Mucosa of gallbladder (tissue), 1 donor: ENCODE measurements around the gene ATL3. TPM values are rescaled to one million over a fixed set of nuclear protein-coding genes. Genes with fewer than 3 reads are reported as not detected.
"Not testable (repeated sequence)": the region's sequence is repeated elsewhere in the genome, so short reads cannot be mapped to it uniquely, and the experiment has no call there.

ENCODE experiments used
- DNase-seq: peaks from one replicate; pipeline ENCODE4 v3.0.0-alpha.2; 2020; ENCODE audit warnings: low spot score
- total RNA-seq: library from RNA; stranded (reverse); gene quantifications from one replicate; pipeline ENCODE4 v1.2.1, GENCODE V29; 2021
- donor health status: DM: no; HTN: no; CAD: no.

ATL3 gene
- total RNA-seq, 1 donor from 2014 or later = 59.4 TPM

DNA sequence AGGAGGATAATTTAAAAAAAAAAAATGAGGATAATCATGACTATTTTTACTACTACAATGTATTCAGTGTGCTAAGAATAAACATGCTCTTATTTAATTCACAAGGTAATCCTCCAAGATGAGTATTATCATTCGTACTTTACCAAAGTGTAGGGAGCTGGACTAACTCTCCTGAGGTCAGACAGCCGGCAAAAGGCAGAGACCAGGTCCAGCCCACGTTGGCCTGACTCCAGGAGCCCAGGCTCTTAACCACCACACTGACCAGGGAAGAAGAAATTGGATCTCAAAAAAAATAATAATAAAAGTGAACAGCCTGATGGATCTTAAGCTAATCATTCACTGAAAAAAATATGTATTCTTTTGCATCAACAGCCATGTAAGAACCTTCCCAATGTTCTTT, 82.2 kb downstream of the ATL3 start:
- DNase-seq = no peak

DNA sequence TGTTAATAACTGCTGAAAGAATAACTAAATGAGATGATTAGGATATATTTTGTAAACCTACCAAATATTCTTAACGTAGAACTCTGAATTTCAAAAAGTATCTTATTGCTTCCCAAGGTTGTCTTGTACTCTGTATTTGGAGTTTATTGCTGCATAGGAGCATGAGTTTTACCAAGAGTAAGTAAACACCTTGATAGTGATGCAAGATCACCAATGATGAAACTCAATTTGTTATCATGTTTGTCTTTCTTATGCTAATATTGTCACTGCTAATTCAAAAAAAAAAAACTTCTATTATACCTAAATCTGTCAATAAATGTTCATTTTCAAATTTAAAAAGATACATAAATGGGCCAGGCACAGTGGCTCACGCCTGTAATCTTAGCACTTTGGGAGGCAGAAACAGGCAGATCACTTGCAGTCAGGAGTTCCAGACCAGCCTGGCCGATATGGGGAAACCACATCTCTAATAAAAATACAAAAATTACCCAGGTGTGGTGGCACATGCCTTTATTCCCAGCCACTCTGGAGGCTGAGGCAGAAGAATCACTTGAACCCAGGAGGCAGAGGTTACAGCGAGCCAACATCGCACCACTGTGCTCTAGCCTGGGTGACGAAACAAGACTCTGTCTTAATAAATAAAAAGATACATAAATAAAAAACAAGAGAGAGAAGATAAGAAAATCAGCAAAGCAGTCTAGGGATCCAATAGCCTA, 84.6 kb downstream of the ATL3 start:
- DNase-seq = no peak

DNA sequence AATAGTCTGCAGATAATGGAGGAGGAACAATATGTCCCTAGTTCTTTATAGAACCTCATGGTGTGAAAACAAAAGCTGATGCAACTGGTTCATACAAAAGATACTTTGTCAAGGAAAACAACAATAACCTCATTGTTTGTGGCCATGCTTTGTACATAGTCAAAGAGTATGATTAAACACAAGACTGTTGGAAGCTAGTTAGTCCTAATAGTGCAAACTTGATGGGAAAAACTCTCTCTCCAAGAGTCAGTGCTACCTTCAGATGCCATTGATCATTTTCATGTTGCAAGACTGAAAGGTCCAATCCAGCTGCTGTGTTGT, 87.9 kb downstream of the ATL3 start:
- DNase-seq = no peak

DNA sequence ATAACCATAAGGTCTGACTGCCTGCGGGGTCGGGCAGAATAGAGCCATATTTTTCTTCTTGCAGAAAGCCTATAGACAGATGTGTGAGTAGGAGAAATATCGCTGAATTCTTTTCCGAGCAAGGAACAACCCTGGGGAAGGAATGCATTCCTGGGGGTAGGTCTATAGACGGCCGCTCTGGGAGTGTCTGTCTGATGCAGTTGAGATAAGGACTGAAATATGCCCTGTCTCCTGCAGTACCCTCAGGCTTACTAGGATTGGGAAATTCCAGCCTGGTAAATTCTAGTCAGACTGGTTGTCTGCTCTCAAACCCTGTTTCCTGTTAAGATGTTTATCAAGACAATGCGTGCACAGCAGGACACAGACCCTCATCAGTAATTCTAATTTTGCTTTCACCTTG, 90.0 kb downstream of the ATL3 start:
- not testable (repeated sequence) for DNase-seq

DNA sequence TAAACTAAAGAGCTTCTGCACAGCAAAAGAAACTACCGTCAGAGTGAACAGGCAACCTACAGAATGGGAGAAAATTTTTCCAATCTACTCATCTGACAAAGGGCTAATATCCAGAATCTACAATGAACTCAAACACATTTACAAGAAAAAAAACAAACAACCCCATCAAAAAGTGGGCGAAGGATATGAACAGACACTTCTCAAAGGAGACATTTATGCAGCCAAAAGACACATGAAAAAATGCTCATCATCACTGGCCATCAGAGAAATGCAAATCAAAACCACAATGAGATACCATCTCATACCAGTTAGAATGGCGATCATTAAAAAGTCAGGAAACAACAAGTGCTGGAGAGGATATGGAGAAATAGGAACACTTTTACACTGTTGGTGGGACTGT, 92.3 kb downstream of the ATL3 start:
- DNase-seq = not testable (repeated sequence)

DNA sequence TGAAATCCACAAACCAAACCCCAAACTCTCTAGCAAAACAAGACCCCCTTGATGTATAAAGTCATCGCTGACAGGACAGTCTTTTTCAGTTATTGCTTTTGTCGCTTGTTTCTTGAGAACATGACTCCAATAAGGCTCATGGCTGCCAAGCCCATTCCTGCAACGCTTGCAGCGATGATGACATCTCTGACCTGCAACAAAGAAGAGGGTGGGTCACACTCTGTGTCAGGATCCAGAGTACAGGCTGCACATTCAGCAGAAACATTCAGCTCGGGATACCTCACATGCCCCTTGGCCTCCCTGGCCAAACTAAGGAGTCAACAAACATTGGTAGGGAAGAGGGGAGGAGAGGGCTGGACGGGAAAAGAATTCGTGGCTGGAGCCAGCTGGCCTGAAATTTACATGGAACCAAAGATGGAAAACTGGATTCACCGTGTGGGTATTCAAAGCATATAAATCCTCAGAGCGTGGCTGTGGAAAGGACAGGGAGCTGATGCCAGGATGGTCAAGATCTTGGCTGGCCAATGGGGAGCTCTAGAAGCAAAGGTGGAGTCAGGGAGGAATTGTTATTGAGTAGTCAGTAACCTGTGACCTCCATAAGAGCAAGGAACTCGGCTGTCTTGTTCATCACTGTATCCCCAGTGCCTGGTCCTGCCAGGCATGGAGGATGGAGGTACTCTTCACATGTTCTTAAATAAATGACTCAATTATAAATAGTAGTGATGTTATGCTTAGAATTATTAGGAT, 96.1 kb downstream of the ATL3 start:
- no peak for DNase-seq

Other genes starting within 250 kb of the ATL3 start
- 1.7 TPM for gene PLAAT5, start 180.2 kb downstream of the ATL3 start, total RNA-seq
- 0.26 TPM for gene LGALS12, start 165.3 kb downstream of the ATL3 start, total RNA-seq
- gene PLAAT4, start 134.6 kb downstream of the ATL3 start, total RNA-seq = 87.0 TPM
- 2.1 TPM for gene PLAAT2, start 108.0 kb downstream of the ATL3 start, total RNA-seq
- 91.8 TPM for gene PLAAT3, start 56.9 kb downstream of the ATL3 start, total RNA-seq
- 107 TPM for gene RTN3, start 10.1 kb upstream of the ATL3 start, total RNA-seq
- 30.7 TPM for gene ZFTA, start 97.4 kb upstream of the ATL3 start, total RNA-seq
- 19.6 TPM for gene SPINDOC, start 142.1 kb upstream of the ATL3 start, total RNA-seq
- gene MARK2, start 167.7 kb upstream of the ATL3 start, total RNA-seq = 65.0 TPM
- 2.7 TPM for gene RCOR2, start 245.8 kb upstream of the ATL3 start, total RNA-seq